Ishikawa (cell line): Measurements from ENCODE around the gene PMIS2.

ENCODE experiments used
- CEBPB ChIP-seq: IDR thresholded peaks from 2 replicates; pipeline ENCODE4 v1.6.1; 2012
- CREB1 ChIP-seq: IDR thresholded peaks from 2 replicates; pipeline ENCODE4 v1.6.1; 2012; ENCODE audit warnings: low read depth
- EP300 ChIP-seq: IDR thresholded peaks from 2 replicates; pipeline ENCODE4 v1.6.1; 2012; ENCODE audit warnings: borderline replicate concordance
- FOXM1 ChIP-seq: IDR thresholded peaks from 2 replicates; pipeline ENCODE4 v1.6.1; 2012; ENCODE audit warnings: low read depth, borderline replicate concordance
- NFIC ChIP-seq: IDR thresholded peaks from 2 replicates; pipeline ENCODE4 v1.6.1; 2012
- RAD21 ChIP-seq: IDR thresholded peaks from 2 replicates; pipeline ENCODE4 v1.6.1; 2012; ENCODE audit warnings: low read depth
- TAF1 ChIP-seq: IDR thresholded peaks from 2 replicates; pipeline ENCODE4 v1.6.1; 2012; ENCODE audit warnings: low read depth, mild to moderate bottlenecking
- TCF12 ChIP-seq: IDR thresholded peaks from 2 replicates; pipeline ENCODE4 v1.6.1; 2012; ENCODE audit warnings: low read depth
- TEAD4 ChIP-seq: IDR thresholded peaks from 2 replicates; pipeline ENCODE4 v1.6.1; 2012
- YY1 ChIP-seq: IDR thresholded peaks from 2 replicates; pipeline ENCODE4 v1.6.1; 2012; ENCODE audit warnings: low read depth
- ZBTB7A ChIP-seq: IDR thresholded peaks from 2 replicates; pipeline ENCODE4 v1.6.1; 2012; ENCODE audit warnings: low read depth
- TF ChIP-seq, protein P1 (sequence below): IDR thresholded peaks from 2 replicates; pipeline ENCODE4 v1.6.1; 2012
- TF ChIP-seq, protein P2 (sequence below): IDR thresholded peaks from 2 replicates; pipeline ENCODE4 v1.6.1; 2012; ENCODE audit warnings: low read depth, mild to moderate bottlenecking
- TF ChIP-seq, protein P3 (sequence below): IDR thresholded peaks from 2 replicates; pipeline ENCODE4 v1.6.1; 2012

DNA sequence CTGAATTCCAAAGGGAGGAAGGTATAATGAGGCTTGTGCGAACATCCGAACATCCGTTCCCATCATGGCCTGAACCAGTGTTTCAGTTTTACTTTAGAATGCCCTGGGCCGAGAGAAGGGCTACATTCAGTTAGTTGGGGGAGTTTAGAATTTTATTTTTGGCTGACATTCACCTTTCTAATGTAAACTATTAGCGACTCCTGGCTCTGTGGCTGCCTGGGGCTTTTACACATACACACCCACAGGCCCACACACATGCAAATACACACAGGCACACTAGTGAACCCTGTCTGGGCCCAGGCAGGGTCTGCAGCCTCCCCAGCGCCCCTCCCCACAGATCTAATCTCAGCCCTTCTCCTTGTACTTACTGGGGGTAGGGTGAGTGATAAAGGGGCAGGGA is 46.7 kb upstream of the PMIS2 start:
- TF ChIP-seq CREB1 (no peak), EP300 (no peak), CEBPB (no peak), TAF1 (no peak), TCF12 (no peak), RAD21 (no peak), YY1 (no peak), ZBTB7A (no peak), FOXM1 (no peak), TEAD4 (no peak), NFIC (no peak)
- TF ChIP-seq, protein P1, sequence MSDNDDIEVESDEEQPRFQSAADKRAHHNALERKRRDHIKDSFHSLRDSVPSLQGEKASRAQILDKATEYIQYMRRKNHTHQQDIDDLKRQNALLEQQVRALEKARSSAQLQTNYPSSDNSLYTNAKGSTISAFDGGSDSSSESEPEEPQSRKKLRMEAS: no peak
- TF ChIP-seq, protein P2, sequence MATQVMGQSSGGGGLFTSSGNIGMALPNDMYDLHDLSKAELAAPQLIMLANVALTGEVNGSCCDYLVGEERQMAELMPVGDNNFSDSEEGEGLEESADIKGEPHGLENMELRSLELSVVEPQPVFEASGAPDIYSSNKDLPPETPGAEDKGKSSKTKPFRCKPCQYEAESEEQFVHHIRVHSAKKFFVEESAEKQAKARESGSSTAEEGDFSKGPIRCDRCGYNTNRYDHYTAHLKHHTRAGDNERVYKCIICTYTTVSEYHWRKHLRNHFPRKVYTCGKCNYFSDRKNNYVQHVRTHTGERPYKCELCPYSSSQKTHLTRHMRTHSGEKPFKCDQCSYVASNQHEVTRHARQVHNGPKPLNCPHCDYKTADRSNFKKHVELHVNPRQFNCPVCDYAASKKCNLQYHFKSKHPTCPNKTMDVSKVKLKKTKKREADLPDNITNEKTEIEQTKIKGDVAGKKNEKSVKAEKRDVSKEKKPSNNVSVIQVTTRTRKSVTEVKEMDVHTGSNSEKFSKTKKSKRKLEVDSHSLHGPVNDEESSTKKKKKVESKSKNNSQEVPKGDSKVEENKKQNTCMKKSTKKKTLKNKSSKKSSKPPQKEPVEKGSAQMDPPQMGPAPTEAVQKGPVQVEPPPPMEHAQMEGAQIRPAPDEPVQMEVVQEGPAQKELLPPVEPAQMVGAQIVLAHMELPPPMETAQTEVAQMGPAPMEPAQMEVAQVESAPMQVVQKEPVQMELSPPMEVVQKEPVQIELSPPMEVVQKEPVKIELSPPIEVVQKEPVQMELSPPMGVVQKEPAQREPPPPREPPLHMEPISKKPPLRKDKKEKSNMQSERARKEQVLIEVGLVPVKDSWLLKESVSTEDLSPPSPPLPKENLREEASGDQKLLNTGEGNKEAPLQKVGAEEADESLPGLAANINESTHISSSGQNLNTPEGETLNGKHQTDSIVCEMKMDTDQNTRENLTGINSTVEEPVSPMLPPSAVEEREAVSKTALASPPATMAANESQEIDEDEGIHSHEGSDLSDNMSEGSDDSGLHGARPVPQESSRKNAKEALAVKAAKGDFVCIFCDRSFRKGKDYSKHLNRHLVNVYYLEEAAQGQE: no peak
- TF ChIP-seq, protein P3, sequence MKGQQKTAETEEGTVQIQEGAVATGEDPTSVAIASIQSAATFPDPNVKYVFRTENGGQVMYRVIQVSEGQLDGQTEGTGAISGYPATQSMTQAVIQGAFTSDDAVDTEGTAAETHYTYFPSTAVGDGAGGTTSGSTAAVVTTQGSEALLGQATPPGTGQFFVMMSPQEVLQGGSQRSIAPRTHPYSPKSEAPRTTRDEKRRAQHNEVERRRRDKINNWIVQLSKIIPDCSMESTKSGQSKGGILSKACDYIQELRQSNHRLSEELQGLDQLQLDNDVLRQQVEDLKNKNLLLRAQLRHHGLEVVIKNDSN: no peak
